H1 (cell line): ENCODE measurements around the gene ADRA2C.

Experiments used
- EZH2 ChIP-seq: fragments of 200-600 bp; sonication (generic); IDR thresholded peaks from 2 replicates; pipeline ENCODE4 v1.7.1; 2012; ENCODE audit warnings: low read depth, mild to moderate bottlenecking, moderate library complexity, low read length, inconsistent platforms; ENCODE audit not compliant: severe bottlenecking
- JUN ChIP-seq: IDR thresholded peaks from 2 replicates; pipeline ENCODE4 v1.6.1; 2011; ENCODE audit warnings: low read depth, mild to moderate bottlenecking, improper control_type of control experiment, low read length
- POLR2A ChIP-seq, 2 experiments: IDR thresholded peaks; 1 replicate in 1 of 2; 2 replicates in 1 of 2; pipeline ENCODE4 v1.6.1; 2011; ENCODE audit warnings: low read depth in 2 of 2, low read length in 2 of 2, mild to moderate bottlenecking in 2 of 2; ENCODE audit errors: control extremely low read depth in 1 of 2
- POLR2AphosphoS5 ChIP-seq: IDR thresholded peaks from 2 replicates; pipeline ENCODE4 v1.6.1; 2011; ENCODE audit warnings: low read depth, low read length
- RAD21 ChIP-seq, 2 experiments: IDR thresholded peaks in 1 of 2; conservative IDR thresholded peaks in 1 of 2; 2 replicates each; pipeline ENCODE4 v1.6.1; 2011; ENCODE audit warnings: low read depth in 2 of 2, low read length in 2 of 2, improper control_type of control experiment in 1 of 2, inconsistent platforms in 1 of 2, mild to moderate bottlenecking in 1 of 2, moderate library complexity in 1 of 2
- RNF2 ChIP-seq: fragments of 200-900, 300-1000 bp; sonication (generic); IDR thresholded peaks from 2 replicates; pipeline ENCODE4 v1.7.1; 2016; ENCODE audit warnings: borderline replicate concordance, low read depth, mild to moderate bottlenecking, antibody characterized with exemption, low read length; ENCODE audit not compliant: poor library complexity, severe bottlenecking; ENCODE audit errors: missing control alignments
- SIN3A ChIP-seq, 2 experiments: IDR thresholded peaks in 1 of 2; conservative IDR thresholded peaks in 1 of 2; 2 replicates each; pipeline ENCODE4 v1.6.1; 2011 to 2012; ENCODE audit warnings: low read length in 2 of 2, improper control_type of control experiment in 1 of 2, low read depth in 1 of 2, mild to moderate bottlenecking in 1 of 2
- TBP ChIP-seq: IDR thresholded peaks from 2 replicates; pipeline ENCODE4 v1.6.1; 2011; ENCODE audit warnings: low read depth, low read length, improper control_type of control experiment
- ZNF274 ChIP-seq: IDR thresholded peaks from 2 replicates; pipeline ENCODE4 v1.7.0; 2012; ENCODE audit warnings: low read length, borderline replicate concordance; ENCODE audit errors: extremely low read depth
- TF ChIP-seq, protein P1 (sequence below), 3 experiments: IDR thresholded peaks; 1 replicate in 2 of 3; 2 replicates in 1 of 3; pipeline versions ENCODE4 v1.5.1 to v1.6.1; 2011; ENCODE audit warnings: low read length in 3 of 3, mild to moderate bottlenecking in 3 of 3, inconsistent platforms in 2 of 3, low read depth in 1 of 3, moderate library complexity in 1 of 3; ENCODE audit not compliant: insufficient read depth in 1 of 3; ENCODE audit errors: control extremely low read depth in 1 of 3
- TF ChIP-seq, protein P2 (sequence below): IDR thresholded peaks from 2 replicates; pipeline ENCODE4 v1.6.1; 2012; ENCODE audit warnings: low read length, inconsistent platforms

DNA sequence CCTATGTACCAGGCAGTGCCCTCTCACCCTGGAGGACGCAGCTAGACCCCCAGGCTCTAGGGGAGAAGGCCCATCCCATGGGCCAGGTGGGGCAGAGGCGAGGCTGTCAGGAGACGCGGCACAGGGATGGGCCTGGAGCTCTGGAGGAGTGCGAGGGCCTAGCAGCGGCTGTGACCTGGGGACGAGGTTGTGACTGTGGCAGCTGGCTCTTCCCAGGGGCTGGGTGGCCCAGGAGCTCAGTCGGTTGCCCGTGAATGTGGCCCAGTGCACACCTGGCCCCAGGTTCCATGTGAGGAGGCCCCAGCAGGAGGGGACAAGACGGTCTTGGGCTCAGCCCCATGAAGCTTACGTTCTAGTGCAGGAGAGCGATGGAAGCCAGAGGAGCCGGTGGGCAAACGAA is 31.0 kb upstream of the ADRA2C start:
- TF ChIP-seq EZH2 (no peak), TBP (no peak), POLR2A (IDR thresholded peaks at IDR 0.05; ENCODE audit: control extremely low read depth in 1 of 2, low read depth in 2 of 2, low read length in 2 of 2) (no peak), POLR2AphosphoS5 (no peak), RAD21 (IDR thresholded peaks at IDR 0.05 in 1 of 2, conservative IDR thresholded peaks at IDR 0.05 in 1 of 2; ENCODE audit: low read depth in 2 of 2, low read length in 2 of 2) (no peak), RNF2 (no peak), JUN (no peak), ZNF274 (no peak), SIN3A (conservative IDR thresholded peaks at IDR 0.05 in 1 of 2, IDR thresholded peaks at IDR 0.05 in 1 of 2; ENCODE audit: low read depth in 1 of 2, low read length in 2 of 2) (no peak)
- TF ChIP-seq, protein P1, sequence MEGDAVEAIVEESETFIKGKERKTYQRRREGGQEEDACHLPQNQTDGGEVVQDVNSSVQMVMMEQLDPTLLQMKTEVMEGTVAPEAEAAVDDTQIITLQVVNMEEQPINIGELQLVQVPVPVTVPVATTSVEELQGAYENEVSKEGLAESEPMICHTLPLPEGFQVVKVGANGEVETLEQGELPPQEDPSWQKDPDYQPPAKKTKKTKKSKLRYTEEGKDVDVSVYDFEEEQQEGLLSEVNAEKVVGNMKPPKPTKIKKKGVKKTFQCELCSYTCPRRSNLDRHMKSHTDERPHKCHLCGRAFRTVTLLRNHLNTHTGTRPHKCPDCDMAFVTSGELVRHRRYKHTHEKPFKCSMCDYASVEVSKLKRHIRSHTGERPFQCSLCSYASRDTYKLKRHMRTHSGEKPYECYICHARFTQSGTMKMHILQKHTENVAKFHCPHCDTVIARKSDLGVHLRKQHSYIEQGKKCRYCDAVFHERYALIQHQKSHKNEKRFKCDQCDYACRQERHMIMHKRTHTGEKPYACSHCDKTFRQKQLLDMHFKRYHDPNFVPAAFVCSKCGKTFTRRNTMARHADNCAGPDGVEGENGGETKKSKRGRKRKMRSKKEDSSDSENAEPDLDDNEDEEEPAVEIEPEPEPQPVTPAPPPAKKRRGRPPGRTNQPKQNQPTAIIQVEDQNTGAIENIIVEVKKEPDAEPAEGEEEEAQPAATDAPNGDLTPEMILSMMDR (IDR thresholded peaks at IDR 0.05; ENCODE audit: control extremely low read depth in 1 of 3, insufficient read depth in 1 of 3, low read depth in 1 of 3, low read length in 3 of 3): no peak
- TF ChIP-seq, protein P2, sequence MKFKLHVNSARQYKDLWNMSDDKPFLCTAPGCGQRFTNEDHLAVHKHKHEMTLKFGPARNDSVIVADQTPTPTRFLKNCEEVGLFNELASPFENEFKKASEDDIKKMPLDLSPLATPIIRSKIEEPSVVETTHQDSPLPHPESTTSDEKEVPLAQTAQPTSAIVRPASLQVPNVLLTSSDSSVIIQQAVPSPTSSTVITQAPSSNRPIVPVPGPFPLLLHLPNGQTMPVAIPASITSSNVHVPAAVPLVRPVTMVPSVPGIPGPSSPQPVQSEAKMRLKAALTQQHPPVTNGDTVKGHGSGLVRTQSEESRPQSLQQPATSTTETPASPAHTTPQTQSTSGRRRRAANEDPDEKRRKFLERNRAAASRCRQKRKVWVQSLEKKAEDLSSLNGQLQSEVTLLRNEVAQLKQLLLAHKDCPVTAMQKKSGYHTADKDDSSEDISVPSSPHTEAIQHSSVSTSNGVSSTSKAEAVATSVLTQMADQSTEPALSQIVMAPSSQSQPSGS: no peak
